Astrocyte of the spinal cord (primary cell): Measurements from ENCODE around the gene VNN1.
"Not testable (repeated sequence)": the region's sequence is repeated elsewhere in the genome, so short reads cannot be mapped to it uniquely, and the experiment has no call there.

Experiments used
- DNase-seq: peaks from one replicate; pipeline ENCODE4 v3.0.0; 2011; ENCODE audit warnings: low read depth, low spot score
- H3K4me3 ChIP-seq: 2 replicates; pipeline ENCODE4 v1.5.1; 2011; ENCODE audit warnings: low read depth, mild to moderate bottlenecking, low read length, moderate library complexity
- in situ Hi-C: cut with HindIII; loops from 2 replicates; pipeline ENCODE4 v1.10.0; 2017; ENCODE audit warnings: low sequenced_read_pairs
- TF ChIP-seq, protein P1 (sequence below): IDR thresholded peaks from 2 replicates; pipeline ENCODE4 v1.5.1; 2012; ENCODE audit warnings: low read depth, mild to moderate bottlenecking, low read length, inconsistent platforms

Gene VNN1

DNA sequence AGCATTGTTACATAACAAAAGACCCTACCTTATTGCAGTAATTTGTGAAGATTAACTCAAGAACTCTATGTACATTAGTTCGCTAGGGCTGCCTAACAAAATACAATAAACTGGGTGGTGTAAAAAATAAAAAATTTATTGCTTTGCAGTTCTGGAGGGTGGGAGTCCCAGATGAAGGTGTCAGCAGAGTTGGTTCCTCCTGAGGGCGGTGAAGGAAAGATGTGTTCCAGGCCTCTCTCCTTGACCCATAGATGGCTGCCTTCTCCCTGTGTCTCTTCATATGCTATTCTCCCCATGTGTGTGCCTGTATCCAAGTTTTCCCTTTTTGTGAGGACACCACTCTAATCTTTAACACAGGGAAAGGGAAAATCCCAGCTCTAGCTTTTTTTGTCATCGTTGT lies 305 bp upstream of the VNN1 start:
- H3K4me3 ChIP-seq = no peak overlapping the region
- no peak for DNase-seq
- in situ Hi-C loops = no loop called here
- TF ChIP-seq, protein P1, sequence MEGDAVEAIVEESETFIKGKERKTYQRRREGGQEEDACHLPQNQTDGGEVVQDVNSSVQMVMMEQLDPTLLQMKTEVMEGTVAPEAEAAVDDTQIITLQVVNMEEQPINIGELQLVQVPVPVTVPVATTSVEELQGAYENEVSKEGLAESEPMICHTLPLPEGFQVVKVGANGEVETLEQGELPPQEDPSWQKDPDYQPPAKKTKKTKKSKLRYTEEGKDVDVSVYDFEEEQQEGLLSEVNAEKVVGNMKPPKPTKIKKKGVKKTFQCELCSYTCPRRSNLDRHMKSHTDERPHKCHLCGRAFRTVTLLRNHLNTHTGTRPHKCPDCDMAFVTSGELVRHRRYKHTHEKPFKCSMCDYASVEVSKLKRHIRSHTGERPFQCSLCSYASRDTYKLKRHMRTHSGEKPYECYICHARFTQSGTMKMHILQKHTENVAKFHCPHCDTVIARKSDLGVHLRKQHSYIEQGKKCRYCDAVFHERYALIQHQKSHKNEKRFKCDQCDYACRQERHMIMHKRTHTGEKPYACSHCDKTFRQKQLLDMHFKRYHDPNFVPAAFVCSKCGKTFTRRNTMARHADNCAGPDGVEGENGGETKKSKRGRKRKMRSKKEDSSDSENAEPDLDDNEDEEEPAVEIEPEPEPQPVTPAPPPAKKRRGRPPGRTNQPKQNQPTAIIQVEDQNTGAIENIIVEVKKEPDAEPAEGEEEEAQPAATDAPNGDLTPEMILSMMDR = no peak

DNA sequence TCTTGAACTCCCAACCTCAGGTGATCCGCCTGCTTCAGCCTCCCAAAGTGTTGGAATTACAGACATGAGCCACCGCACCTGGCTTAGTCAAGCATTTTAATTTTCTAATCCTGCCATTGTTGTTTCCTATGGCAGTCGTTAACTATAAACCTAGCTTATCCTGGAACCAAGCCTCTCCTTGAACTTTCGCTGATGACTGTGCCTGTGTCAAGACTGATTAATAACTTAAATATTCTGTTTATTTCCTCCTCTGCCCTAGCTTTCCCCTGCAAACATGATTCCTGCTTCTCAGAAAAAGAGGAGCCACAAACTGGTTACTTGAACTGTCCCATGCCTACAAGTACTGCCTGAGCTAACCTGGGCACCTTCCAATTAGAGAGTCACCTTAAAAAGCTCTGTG lies 1.5 kb downstream of the VNN1 start:
- TF ChIP-seq, protein P1 = no peak
- no peak overlapping the region for H3K4me3 ChIP-seq
- peak; percentile 4 for DNase-seq
- in situ Hi-C loops = no loop called here

DNA sequence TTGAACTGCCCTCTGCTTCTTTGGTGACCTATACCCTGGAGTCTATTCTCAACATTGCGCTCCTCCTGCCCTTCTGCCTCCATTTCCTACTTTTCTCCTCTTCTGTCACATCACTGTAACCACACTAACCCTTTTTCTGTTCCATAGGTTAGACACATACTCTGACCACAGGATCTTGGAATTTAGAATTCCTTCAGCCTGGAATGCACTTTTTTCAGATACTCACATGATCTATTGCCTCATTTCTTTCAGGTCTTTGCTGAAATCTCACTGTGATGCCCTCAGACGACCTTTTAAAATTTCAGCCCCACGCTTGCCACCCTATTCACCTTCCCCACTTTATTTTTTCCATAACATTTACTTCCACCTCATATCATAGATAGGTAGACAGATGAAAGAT lies 5.1 kb downstream of the VNN1 start:
- no peak for DNase-seq
- no peak overlapping the region for H3K4me3 ChIP-seq
- in situ Hi-C loops = no loop called here
- TF ChIP-seq, protein P1 = no peak

DNA sequence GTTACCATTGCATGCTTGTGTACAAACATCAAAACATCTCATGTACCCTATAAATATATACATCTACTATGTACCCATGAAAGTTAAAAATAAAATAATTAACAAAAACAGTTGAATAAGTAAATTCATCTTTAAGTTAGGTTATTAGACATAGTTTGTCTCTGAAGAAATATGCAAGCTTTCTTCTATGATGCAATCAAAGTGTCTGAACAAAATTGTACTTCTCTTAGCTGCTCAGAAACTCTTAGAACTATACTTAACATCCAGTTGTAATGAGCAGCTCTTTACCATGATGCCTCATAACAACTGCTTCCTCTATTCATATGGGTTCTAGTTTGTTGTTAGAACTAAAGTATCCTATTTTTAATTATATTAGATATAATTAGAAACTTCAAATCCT lies 5.9 kb downstream of the VNN1 start:
- in situ Hi-C loops = no loop called here
- no peak overlapping the region for H3K4me3 ChIP-seq
- no peak for DNase-seq
- TF ChIP-seq, protein P1 = no peak

DNA sequence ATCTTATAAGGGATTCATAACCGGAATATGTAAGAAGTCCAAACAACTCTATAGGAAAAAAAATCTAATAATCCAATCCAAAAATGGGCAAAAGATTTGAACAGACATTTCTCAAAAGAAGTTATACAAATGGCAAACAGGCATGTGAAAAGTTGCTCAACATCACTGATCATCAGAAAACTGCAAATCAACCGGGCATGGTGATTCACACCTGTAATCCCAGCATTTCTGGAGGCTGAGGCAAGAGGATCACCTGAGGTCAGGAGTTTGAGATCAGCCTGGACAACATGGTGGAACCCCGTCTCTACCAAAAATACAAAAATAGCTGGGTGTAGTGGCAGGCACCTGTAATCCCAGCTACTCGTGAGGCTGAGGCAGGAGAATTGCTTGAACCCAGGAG lies 7.1 kb downstream of the VNN1 start:
- DNase-seq, in situ Hi-C loops, H3K4me3 ChIP-seq: not testable (repeated sequence)

DNA sequence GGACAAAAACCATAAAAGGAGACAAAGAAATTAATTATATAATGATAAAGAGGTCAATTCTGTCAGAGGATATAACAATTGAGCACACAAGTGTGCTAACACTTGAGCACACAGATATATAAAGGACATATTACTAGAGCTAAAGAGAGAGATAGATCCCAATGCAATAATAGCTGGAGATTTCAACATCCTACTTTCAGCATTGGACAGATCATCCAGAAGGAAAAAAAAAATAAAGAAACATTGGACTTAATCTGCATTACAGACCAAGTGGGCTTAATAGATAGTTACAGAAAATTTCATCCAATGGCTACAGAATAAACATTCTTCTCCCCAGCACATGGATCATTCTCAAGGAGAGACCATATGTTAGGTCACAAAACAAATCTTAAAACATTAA lies 9.9 kb downstream of the VNN1 start:
- TF ChIP-seq, protein P1 = no peak

DNA sequence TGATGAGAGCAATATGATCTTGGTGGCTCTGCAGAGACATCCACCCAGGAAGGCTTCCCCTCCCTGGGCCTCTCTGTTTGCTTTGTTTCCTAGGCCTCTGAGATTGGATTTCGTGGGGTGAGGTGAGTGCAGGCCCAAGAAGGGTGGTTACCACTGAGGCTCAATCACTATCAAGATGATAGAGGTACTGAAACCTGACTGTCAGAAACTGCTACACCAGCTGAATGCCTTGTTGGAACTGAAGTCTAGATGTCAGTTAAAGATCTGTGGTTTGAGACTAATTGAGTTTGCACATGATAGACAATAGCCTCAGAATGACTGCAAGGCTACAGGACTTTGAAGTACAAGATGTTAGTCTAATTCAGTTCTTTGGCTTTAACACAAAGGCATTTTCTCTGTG lies 15.2 kb downstream of the VNN1 start:
- TF ChIP-seq, protein P1 = no peak
- no peak overlapping the region for H3K4me3 ChIP-seq
- in situ Hi-C loops = no loop called here
- no peak for DNase-seq

More for the DNA sequence above, 9.9 kb downstream of the VNN1 start:
- DNase-seq = no peak
- H3K4me3 ChIP-seq = no peak overlapping the region
- in situ Hi-C loops = no loop called here
